GM10847 (cell line): ENCODE measurements around the gene CFAP77.

Source experiments
- POLR2A ChIP-seq: IDR thresholded peaks from 2 replicates; pipeline ENCODE4 v1.6.1; 2011; ENCODE audit not compliant: insufficient read length; ENCODE audit errors: extremely low read depth

The CFAP77 gene

GRCh38 chr9:132409828-132410528, at the start of gene CFAP77:
Gene CFAP77 (plus strand): TSS chr9:132410211. CDS start chr9:132410272, 61 bp downstream.
- TF ChIP-seq POLR2A: no peak

DNA sequence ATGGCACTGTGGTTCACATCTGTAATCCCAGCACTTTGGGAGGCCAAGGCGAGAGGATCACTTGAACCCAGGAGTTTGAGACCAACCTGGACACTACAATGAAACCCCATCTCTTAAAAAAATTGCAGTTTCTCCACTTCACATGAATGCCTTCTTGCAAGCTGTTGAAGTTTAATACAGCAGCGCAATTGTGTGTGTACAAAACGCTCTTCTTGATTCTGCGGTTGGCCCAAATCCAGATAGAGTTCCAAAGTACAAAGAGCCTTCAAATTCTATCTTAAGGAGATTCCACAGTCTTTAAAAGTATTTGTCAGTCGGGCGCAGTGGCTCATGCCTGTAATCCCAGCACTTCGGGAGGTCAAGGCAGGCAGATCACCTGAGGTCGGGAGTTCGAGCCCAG, 45.9 kb upstream of the CFAP77 start:
- no peak for TF ChIP-seq POLR2A

DNA sequence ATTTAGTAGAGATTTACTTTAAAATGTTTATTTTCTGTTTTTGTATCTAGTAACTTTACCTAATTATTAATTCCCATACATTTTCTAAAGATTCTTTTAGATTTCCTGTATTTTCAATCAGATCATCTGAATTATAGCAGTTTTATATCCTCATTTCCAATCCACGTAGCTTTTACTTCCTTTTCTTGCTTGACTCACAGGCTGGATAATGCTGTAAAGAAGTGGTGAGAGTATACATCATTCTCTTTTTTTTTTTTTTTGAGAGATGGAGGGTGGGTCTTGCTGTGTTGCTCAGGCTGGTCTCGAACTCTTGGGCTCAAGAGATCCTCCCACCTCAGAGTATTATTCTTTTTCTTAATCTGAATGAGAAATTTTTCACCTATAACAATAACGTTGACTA, 44.0 kb upstream of the CFAP77 start:
- TF ChIP-seq POLR2A: no peak

DNA sequence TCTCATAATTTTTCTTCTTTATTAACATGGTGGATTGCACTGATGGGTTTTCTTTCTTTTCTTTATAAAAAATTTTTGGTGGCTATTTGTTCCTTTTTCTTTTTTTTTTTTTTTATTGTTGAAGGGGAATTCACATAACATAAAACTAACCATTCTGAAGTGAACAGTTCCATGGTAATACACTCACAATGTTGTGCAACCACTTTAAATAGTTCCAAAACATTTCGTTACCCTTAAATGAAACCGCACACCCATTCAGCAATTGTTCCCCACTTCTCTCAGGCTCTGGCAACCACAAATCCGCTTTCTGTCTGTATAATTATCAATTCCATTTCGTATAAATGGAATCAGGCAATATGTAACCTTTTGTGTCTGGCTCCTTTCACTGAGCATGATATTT, 43.5 kb upstream of the CFAP77 start:
- no peak for TF ChIP-seq POLR2A

DNA sequence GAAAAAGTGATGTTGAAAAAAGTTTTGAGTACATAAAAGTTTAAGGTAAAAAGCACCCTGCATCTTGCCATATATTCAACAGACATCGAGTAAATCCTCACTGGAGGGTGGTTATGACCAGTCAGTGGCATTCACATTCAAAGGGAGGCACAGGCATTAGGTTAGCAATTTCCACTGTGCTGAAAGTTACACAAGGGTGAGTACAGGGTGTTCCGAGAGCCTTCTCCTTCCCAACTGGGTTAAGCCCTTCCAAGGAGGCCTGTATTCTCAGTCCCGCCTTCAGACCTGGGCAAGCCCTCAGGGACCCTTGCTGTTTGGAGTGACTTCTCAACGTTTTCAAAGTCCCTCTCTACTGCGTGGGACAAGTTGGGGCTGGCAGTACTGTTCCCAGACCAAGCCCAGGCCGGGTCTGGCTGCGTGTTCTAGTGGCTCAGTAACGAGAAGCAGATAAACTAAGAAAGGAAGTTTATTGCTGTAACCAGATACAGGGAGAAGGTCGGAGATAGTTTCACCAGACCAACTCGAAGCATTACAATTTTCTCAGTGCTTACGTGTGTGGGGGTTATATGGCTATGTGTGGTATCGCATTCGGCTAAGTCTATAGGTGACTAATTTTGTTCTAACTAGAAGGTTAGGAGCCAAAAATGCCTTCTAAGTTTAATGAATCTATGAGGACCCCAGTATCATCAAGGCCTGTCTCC, 42.2 kb upstream of the CFAP77 start:
- no peak for TF ChIP-seq POLR2A

DNA sequence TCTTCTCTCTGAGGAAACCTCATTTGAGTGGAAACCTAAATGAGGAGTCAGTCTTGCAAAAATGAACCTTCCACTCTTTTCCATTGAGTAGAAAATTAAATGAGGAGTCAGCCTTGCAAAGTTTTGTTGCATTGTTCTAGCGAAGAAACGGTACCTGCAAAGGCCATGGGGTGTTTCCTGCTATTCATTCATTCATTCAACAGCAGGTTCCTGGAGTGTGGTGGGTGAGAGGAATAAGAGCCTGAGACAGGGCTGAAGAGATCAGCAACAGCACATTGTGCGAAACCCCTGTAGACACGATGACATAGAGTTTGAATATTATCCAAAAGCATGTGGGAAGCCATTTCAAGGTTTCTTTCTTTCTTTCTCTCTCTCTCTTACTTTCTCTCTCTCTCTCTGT, 40.6 kb upstream of the CFAP77 start:
- TF ChIP-seq POLR2A: no peak

DNA sequence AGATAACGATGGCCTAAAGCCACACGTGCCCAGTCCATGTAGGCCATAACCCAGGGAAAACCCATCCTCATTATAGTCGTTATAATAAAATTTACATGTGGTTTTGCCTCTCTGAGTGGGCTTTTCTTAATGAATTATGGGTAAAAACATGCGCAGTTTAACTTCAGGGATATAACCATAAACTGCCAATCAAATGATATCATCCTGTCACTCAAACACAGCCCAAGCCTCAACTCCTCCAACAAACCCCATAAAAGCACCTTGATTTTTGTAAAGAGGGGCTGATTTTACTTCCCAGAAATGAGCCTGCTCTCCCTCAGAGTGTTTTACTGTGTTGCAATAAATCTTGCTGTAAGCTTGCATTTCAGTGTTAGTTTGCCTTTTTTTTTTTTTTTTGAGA, 39.4 kb upstream of the CFAP77 start:
- no peak for TF ChIP-seq POLR2A

DNA sequence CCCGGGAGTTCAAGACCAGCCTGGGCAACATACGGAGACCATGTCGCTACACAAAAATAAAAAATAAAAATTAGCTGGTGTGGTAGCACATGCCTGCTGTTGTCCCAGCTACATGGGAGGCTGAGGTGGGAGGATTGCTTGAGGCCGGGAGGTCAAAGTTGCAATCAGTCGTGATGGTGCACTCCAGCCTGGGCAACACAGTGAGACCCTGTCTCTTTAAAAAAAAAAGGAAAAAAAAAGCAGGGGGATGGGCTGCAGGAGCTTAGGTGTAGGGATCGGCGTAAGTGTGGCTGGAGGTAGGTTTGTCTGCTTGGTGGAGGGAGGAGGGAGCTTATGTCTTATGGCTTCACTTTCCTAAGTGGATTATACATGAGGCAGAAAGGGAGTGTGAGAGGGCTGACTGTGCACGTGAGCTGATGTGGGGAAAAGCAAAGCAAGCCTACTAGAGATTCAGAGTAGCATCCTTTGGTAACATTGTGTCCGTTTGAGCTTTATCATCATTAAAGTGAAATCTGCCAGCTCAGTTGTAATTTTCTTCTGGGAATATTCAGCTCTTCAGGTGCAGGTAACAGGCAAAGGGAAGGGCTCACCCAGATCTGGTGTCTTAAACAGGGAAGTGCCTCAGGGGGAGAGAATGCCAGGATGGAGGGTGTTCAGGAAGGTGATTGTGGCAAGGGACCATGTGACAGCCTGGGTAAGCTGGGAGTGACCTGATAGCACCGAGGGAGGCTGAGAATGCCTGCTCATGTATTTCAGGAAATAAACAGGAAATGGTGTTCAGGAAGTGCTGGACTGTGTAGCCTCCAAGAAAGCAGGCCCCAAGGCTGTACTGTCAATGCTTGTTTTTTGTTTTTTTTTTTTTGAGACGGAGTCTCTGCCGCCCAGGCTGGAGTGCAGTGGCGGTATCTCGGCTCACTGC, 37.6 kb upstream of the CFAP77 start:
- TF ChIP-seq POLR2A: no peak

DNA sequence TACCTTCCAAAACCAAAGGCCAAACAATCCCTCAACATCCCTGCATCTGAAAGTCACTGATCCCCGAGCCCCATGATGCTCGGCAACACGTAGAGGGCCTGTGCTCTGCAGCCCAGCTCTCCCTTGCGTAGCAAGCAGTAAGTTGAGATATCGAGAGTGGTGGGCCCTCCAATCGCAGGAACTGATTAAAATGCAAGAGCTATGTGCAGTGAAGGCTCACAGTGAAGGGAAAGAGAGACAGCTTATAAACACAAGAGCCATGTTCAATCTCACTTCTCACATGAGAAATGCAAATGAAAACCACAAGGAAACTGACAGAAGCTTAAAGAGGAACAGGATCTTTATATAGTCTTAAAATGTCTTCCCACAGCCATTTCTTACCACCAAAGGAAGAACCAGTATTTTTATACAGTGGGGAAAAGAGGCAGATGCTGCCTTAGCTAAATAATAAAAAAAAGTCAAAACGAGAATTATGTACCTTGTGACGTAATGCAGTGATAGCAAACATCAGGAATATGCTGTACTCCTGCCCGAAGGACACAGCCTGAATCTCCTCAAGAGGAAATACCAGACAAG, 28.0 kb upstream of the CFAP77 start:
- no peak for TF ChIP-seq POLR2A

DNA sequence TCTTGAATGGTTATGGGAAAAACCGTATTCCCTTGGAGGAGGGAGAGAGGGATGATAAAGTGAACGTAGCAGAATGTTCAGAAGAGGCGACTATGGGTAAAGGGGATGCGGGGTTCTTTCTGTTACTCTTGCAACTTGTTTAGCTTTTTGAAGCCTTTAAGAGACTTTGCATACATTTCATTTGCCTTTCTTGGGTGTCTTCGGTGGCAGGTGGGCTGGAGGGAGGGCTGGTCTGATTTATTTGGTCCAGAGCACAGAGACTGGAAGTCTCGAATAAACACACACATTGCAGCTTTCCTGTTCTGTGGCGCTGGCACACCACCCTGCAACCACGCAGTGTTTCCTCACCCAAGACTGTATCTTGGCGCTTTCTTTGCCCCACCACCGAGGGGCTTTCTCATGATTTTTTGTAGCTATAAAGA, 26.5 kb upstream of the CFAP77 start:
- TF ChIP-seq POLR2A: no peak

GRCh38 chr9:132384376-132384775, 25.6 kb upstream of the CFAP77 start:
- TF ChIP-seq POLR2A: no peak

- no peak for TF ChIP-seq POLR2A
These were observed 22.9 kb upstream of the CFAP77 start for GRCh38 chr9:132387133-132387532.

- no peak for TF ChIP-seq POLR2A
These were observed 19.0 kb upstream of the CFAP77 start for GRCh38 chr9:132390966-132391365.

GRCh38 chr9:132391449-132391848, 18.6 kb upstream of the CFAP77 start:
- TF ChIP-seq POLR2A: no peak

DNA sequence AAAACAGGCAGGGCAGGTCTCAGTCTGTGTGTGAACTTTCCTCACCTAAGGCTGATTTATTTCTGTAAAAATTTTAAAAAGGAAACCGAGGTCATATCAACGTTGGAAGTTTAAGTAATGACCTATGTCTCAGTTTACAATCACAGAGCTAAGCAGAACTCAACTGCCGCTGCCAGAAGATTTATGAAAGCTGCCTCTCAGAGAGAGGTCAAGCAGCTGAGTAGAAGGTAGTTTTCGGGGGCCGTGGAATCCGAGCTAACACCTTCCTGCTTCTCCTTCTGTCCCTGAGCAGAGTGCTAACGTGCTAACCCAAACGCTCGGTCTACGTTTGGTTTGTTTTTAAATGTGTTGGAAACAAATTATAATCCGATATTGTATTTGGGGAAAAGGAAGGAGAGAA, 14.5 kb upstream of the CFAP77 start:
- no peak for TF ChIP-seq POLR2A

DNA sequence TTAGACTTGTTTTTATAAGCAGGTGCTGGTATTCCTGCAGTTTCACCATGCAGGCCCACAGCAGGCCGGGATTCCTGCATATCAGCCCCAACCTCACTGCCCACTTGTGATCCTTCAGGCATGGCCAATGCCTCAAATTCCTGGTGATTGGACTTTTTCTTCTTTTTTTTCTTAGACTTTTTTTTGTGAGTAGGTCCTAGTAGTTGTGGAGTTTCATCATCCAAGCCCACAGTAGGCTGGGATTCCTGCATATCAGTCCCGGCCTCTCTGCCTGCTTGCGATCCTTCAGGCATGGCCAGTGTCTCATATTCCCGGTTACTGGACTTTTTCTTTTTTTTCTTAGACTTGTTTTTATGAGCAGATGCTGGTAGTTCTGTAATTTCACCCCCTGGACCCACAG, 8.2 kb upstream of the CFAP77 start:
- TF ChIP-seq POLR2A: no peak
